K562 (cell line): ENCODE data around the gene AGPAT3. TPM values are rescaled to one million over a fixed set of nuclear protein-coding genes. Genes with fewer than 3 reads are reported as not detected.

ENCODE experiments used
- ATAC-seq: fragments of 200-7000 bp; cut with Tn5 transposase; 3 replicates; pipeline ENCODE4 v1.9.1; 2020; ENCODE audit warnings: moderate library complexity
- BruUV-seq: library from RNA; stranded (reverse); fragments of 400-500 nt; replicated peaks from 2 replicates; lab custom pipeline; 2021; lab: Mats Ljungman, UMichigan
- CTCF ChIA-PET: fragments of 300-600 bp; formaldehyde crosslinking; extraction: SDS; loops from one replicate; lab custom pipeline; 2021; ENCODE audit warnings: low intra/inter-chr PET ratio; lab: Yijun Ruan, JAX
- POLR2A ChIA-PET: fragments of 300-600, 350-650 bp; sonication (Branson Sonifier 250); formaldehyde crosslinking; extraction: SDS; loops from one replicate; lab custom pipeline; 2021; ENCODE audit warnings: antibody characterized with exemption, inconsistent platforms; lab: Yijun Ruan, JAX
- DNase-seq, 4 experiments: peaks; one replicate each; pipeline versions ENCODE4 v3.0.0 to v3.0.0-alpha.2; 2011 to 2018; ENCODE audit warnings: low spot score in 3 of 4, mixed read lengths in 3 of 4; ENCODE audit errors: extremely low read depth in 1 of 4
- FAIRE-seq: peaks from 2 replicates; lab custom pipeline; 2011; peaks lifted over from hg19 to GRCh38; lab: Jason Lieb, UNC
- H2AFZ ChIP-seq: 2 replicates; pipeline ENCODE4 v1.6.0; 2011; ENCODE audit warnings: low read depth, low read length, control low read depth, inconsistent platforms
- H3K27ac ChIP-seq: fragments of 200-600 bp; 3 replicates; pipeline ENCODE4 v1.8.0; 2011; ENCODE audit warnings: low read depth, mild to moderate bottlenecking, control low read depth, inconsistent platforms, low read length, moderate library complexity, mixed read lengths; ENCODE audit errors: extremely low read depth
- H3K27me3 ChIP-seq, 2 experiments: fragments of 300-600 bp in 1 of 2; 2 replicates in 1 of 2; 3 replicates in 1 of 2; pipeline versions ENCODE4 v1.6.0 to v1.8.0; 2011; ENCODE audit warnings: inconsistent platforms in 2 of 2, low read length in 2 of 2, mild to moderate bottlenecking in 1 of 2, mixed read lengths in 1 of 2, moderate library complexity in 1 of 2; ENCODE audit not compliant: control insufficient read depth in 2 of 2, insufficient read depth in 2 of 2
- H3K36me3 ChIP-seq: fragments of 300-600 bp; 3 replicates; pipeline ENCODE4 v1.8.0; 2011; ENCODE audit warnings: mild to moderate bottlenecking, low read length, inconsistent platforms; ENCODE audit not compliant: control insufficient read depth, insufficient read depth
- H3K4me1 ChIP-seq, 2 experiments: fragments of 200-600 bp in 1 of 2; replicated peaks in 1 of 2; 2 replicates in 1 of 2; 3 replicates in 1 of 2; pipeline versions ENCODE4 v1.5.1 to v1.8.0; 2011; ENCODE audit warnings: inconsistent platforms in 2 of 2, low read length in 2 of 2, mild to moderate bottlenecking in 1 of 2, mixed read lengths in 1 of 2, moderate library complexity in 1 of 2; ENCODE audit not compliant: control insufficient read depth in 2 of 2, insufficient read depth in 2 of 2
- H3K4me2 ChIP-seq: 2 replicates; pipeline ENCODE4 v1.6.1; 2011; ENCODE audit warnings: low read length, control low read depth, inconsistent platforms, mixed read lengths; ENCODE audit not compliant: insufficient read depth
- H3K4me3 ChIP-seq: fragments of 200-600 bp; sonication (generic), shearing (Covaris generic); 2 replicates; pipeline ENCODE4 v1.5.1; 2016; ENCODE audit warnings: control low read depth, inconsistent platforms
- H3K79me2 ChIP-seq: fragments of 200-600 bp; 3 replicates; pipeline ENCODE4 v1.8.0; 2011; ENCODE audit warnings: low read length, inconsistent platforms; ENCODE audit not compliant: control insufficient read depth, insufficient read depth
- H3K9ac ChIP-seq, 2 experiments: 2 replicates each; pipeline versions ENCODE4 v1.6.0 to v1.6.1; 2011; ENCODE audit warnings: low read depth in 2 of 2, low read length in 2 of 2, control low read depth in 1 of 2, inconsistent platforms in 1 of 2, mild to moderate bottlenecking in 1 of 2, mixed read lengths in 1 of 2; ENCODE audit not compliant: insufficient read depth in 1 of 2
- H3K9me1 ChIP-seq: one replicate; pipeline ENCODE4 v1.6.0; 2011; ENCODE audit warnings: inconsistent platforms, mild to moderate bottlenecking, low read length, moderate library complexity; ENCODE audit not compliant: control insufficient read depth, insufficient read depth
- H3K9me3 ChIP-seq: replicated peaks from 2 replicates; pipeline ENCODE4 v1.5.1; 2011; ENCODE audit warnings: low read depth, low read length, inconsistent platforms; ENCODE audit not compliant: control insufficient read depth, insufficient read depth
- H4K20me1 ChIP-seq: replicated peaks from 2 replicates; pipeline ENCODE4 v1.6.1; 2011; ENCODE audit warnings: low read length, inconsistent platforms, mixed read lengths; ENCODE audit not compliant: control insufficient read depth, insufficient read depth
- ERF ChIP-seq: fragments of 450-650 bp; formaldehyde crosslinking; IDR thresholded peaks from 2 replicates; pipeline ENCODE4 v1.4.0; 2020; ENCODE audit warnings: mild to moderate bottlenecking, mixed read lengths
- KLF16 ChIP-seq: IDR thresholded peaks from 2 replicates; pipeline ENCODE4 v1.6.1; 2016; ENCODE audit warnings: antibody characterized with exemption
- POLR2G ChIP-seq: fragments of 200-400 bp; formaldehyde crosslinking; IDR thresholded peaks from 2 replicates; pipeline ENCODE4 v1.6.1; 2017; ENCODE audit warnings: low read depth, mild to moderate bottlenecking, antibody characterized with exemption, low read length, moderate library complexity
- RBM14 ChIP-seq: fragments of 200-400 bp; formaldehyde crosslinking; IDR thresholded peaks from 2 replicates; pipeline ENCODE4 v1.6.1; 2018; ENCODE audit warnings: low read depth, mild to moderate bottlenecking, low read length, moderate library complexity, borderline replicate concordance; ENCODE audit not compliant: insufficient read depth
- TFAM ChIP-seq: fragments of 250-450 bp; sonication (Bioruptor Pico); conservative IDR thresholded peaks from 2 replicates; pipeline ENCODE4 v1.5.0; 2021; ENCODE audit warnings: mild to moderate bottlenecking, moderate library complexity
- whole genome bisulfite sequencing: fragments of 100-300 bp; shearing (Covaris generic); methylation state at CpG from one replicate; pipeline ENCODE4 v1.1.6; 2016; ENCODE audit warnings: low coverage, mixed read lengths; ENCODE audit not compliant: insufficient coverage; ENCODE audit errors: missing lambda C conversion rate; 5-methylcytosine and 5-hydroxymethylcytosine counted together
- in situ Hi-C: fragments of 300-500 bp; cut with MboI; formaldehyde crosslinking; loops from 4 replicates; pipeline ENCODE4 v1.15.0; 2018; ENCODE audit warnings: inconsistent platforms, mixed read lengths
- intact Hi-C: fragments of 100-400 bp; cut with micrococcal nuclease; formaldehyde crosslinking; loops from 2 replicates; pipeline ENCODE4 v1.14.2; 2022
- polyA plus RNA-seq, 8 experiments: library from polyadenylated mRNA; depleted of rRNA in 4 of 8; stranded (reverse) in 5 of 8; unstranded in 3 of 8; fragments of >200 nt; fragmentation: Nextera tagmentation in 2 of 8; fragmentation: Illumina TruSeq in 1 of 8; extraction: Ambion mirVana in 2 of 8; extraction: Trizol in 1 of 8; gene quantifications; 2 replicates each; pipeline versions ENCODE4 v1.2.1 to v1.2.3, GENCODE V29; 2011 to 2014; ENCODE audit warnings: inconsistent platforms in 1 of 8, missing spikeins in 1 of 8
- total RNA-seq, 7 experiments: library from RNA; depleted of rRNA in 6 of 7; stranded (reverse); fragments of >200 nt in 6 of 7; fragmentation: Illumina TruSeq in 2 of 7; extraction: Trizol in 2 of 7; gene quantifications; 2 replicates each; pipeline versions ENCODE4 v1.2.1 to v1.2.3, GENCODE V29; 2011 to 2021; ENCODE audit warnings: low replicate concordance in 1 of 7

AGPAT3 gene
- total and polyA plus RNA-seq, 9 of the 15 experiments (the other 6 are each of a cell fraction or from before 2014, with no cell fraction given): 1.5 to 88.4 (median 35.7) TPM

- no peak overlapping the region for H3K27ac ChIP-seq
- peak; percentile 44; the same call in 1 of the 2 replicates for TF ChIP-seq POLR2G
- TF ChIP-seq RBM14: 0 out of 2 replicates have a peak, but pooled peaks have one; percentile 2
- TF ChIP-seq KLF16: no peak
- TF ChIP-seq ERF (CRISPR knock-in tag): no peak
- TF ChIP-seq TFAM (CRISPR knock-in tag): no peak
- TF ChIP-seq, all 486 proteins: peak for 2
- Histone ChIP-seq H3K9ac (no peak overlapping the region), H4K20me1 (no peaks in the 10 kb centered on the region; the same call in 1 of the 2 replicates), H3K4me1 (peaks cover 0 to 45% of the 10 kb centered on the region in 2 experiments; a peak in 3 of 5 replicates), H3K27me3 (no peaks in the 10 kb centered on the region), H3K4me3 (no peak overlapping the region), H3K4me2 (no peak overlapping the region), H3K9me3 (no peaks in the 10 kb centered on the region), H3K79me2 (no peaks in the 10 kb centered on the region), H2AFZ (no peak overlapping the region), H3K9me1 (no peaks in the 10 kb centered on the region), H3K36me3 (peaks cover 38% of the 10 kb centered on the region; the same call in 2 of the 3 replicates)
- DNase-seq (no peak), ATAC-seq (no peak), FAIRE-seq (no peak)
- intact Hi-C loops: no loop called here
- POLR2A ChIA-PET: interaction anchor here (0.5 to 1.2 kb wide), 4 partner anchors 9 to 40 kb away, joined by 3 to 5 read pairs (median 3); no protein-coding TSS in a partner anchor
- CTCF ChIA-PET: no interaction called here
- in situ Hi-C loops: no loop called here
- 88% methylated on average over 16 of the region's 17 CpGs for WGBS
- BruUV-seq: no TSS peak
These were observed 118.4 kb downstream of the AGPAT3 start for GRCh38 chr21:43983390-43983789.
